Stimulated activated CD8-positive, alpha-beta memory T cell treated with anti-CD3 and anti-CD28 coated beads, Interleukin-12 subunit alpha, Interleukin-12 subunit beta, amount 100 ng/mL, for 24 hours (primary cell): ENCODE results near the gene ZNF598.

Source experiments
- DNase-seq: peaks from one replicate; pipeline ENCODE4 v3.0.0-alpha.2; 2020; ENCODE audit errors: extremely low read depth

ZNF598 gene

GRCh38 chr16:2007081-2007836 lies 2.4 kb downstream of the ZNF598 start:
- DNase-seq = no peak

DNA sequence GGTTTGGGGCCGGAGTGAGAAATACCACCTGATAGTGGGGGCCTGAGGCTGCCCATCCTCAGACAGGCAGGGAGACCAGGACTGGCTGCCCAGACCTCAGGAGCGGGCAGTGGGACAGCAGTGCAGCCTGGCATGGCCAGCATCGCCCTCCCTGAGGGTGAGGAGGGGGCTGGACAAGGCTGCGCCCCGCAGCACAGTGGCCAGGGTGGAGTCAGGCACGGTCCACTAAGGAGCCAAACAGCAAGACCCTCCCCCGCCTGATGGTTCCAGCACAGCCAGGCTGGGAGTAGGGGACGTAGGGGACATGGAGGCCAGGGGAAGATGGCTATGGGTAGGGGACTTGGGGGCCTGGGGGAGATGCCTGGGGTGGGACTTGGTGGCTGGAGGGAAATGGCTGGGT lies 3.3 kb downstream of the ZNF598 start:
- DNase-seq = no peak

DNA sequence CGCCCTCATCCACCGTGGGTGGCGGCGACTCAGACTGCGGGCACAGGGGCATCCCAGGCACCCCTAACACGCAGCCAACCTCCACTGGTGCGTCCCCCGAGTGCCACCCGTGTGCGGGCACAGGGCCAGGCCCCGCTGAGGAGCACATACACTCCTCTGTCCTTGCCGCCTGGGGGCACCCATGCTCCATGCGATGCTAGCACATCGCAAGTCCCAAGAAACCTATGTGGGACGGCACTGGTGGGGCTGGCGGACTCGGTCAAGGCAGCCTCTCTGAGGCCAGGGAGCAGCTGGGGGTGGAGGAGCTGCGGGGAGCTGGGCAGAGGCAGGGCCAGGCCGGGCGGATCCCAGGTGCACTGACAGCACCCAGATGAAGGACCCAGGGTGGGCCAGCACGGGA lies 4.0 kb downstream of the ZNF598 start:
- no peak for DNase-seq

GRCh38 chr16:2004795-2005517 lies 4.7 kb downstream of the ZNF598 start:
- DNase-seq = no peak

DNA sequence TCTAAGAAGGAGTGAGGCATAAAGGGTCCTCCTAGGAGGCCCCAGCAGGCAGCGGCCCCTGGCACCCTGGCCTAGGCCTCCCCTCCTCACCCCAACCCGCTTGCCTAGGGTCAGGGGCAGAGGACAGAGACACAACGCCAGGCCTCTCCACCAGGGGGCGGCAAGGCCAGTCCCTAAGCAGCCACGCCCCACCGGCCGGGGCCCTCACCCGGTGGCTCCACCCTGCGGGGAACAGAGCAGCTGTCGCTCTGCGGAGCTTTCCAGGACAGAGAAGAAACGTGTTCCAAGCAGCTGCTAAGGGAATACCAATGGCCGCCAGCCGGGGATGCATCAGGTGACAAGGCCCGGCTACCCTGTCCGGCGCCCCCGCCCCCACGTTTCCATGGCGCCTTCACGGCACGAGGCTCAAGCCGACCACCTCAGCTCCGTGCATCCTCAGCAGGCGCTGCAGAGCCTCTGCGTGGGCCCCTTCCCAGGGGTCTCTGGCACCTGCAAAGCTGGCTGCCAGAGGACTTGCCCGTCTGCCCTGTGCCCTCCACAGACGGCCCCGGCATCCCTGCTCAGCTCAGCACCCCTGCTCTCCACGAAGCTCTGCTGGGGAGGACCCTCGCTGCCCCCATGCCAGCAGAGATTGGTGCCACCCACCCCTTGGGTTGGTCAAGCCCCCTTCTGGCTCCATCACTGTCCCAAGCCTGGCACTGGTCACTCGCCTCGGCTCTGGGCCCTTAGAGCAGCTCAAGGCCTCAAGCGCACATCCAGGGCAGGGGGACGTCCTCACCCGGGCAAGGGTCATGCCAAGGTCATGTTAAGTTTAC lies 5.6 kb downstream of the ZNF598 start:
- peak; percentile 66 for DNase-seq

- no peak for DNase-seq
Observed at GRCh38 chr16:2003231-2003826, 6.3 kb downstream of the ZNF598 start.

DNA sequence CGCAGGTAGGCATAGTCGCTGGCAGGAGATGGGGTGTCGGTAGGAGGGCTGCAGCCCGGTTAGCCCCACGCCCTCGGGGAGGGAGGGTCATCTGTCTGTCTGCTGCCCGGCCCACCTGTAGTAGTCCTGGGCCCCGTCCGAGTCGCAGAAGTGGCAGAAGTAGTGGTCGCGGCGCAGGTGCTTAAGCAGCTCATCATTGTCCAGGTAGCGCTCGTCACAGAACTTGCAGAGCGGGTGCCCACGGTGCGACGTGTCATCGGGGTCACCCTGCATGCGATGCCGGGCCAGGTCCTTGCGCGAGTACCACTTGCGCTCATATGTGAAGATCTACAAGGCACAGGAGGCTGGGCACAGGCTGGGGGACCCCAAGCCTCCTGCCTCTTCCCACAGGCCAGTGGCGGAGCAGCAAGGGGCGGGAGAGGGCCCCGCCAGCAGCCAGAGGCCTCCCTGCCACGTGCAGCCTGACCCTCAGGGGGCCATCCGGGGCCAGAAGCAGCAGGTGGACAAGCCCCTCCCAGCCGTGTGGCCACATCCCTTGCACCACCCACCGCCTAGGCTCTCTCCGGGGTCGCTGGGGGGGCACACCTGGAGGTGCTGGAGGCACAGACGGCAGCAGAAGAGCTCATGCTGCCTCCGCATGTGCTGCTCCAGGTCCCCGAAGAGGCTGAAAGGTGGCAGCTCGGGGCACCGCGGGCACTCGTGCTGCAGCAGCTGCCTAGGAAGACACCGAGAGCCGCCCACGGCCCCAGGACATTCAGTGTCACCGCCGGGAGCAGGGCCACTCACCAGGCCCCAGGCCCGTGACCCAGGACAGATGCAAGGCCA lies 7.0 kb downstream of the ZNF598 start:
- DNase-seq = no peak

DNA sequence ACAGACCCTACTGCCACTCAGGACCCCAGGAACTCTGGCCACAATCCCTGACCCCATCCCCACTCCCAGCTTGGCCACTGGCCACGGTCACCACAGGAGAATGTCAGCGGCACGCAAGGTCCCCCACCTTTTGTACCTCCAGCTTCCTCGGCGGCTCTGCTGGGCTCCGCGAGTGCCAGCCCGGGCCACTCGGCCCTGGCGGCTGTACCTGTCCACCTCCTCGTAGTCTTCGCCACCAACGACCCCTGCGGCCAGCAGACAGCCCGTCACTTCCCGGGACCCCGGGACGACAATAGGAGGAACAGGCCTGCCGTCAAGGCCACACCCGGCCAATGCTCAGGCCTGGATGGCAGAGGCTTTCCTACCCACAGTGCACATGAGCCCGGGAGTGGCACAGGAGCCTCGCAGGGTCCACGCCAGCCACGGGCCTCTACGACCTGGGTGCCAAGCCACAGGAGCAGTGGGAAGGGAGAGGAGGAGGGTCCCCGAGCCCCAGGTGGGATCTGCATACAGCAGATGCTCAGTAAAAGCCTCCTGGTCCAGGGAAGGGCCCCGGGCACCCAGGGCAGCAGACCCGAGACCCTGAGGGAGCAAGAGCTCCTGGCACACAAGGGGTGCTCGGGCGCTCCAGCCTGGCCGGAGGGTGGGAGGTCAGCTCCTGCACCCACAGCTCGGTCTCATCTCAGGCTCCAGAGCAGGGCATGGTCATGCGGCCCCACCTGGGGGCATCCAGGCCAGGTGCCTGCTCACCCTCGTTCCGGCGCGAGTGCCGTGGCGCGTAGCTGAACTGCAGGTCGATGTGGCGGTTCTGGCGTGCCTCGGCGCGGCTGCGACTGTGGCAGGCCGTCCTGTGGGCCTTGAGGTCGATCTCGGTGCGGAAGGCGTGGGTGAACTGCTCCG lies 7.9 kb downstream of the ZNF598 start:
- DNase-seq = no peak

GRCh38 chr16:2001035-2001434 lies 8.6 kb downstream of the ZNF598 start:
- no peak for DNase-seq

GRCh38 chr16:1999866-2000514 lies 9.6 kb downstream of the ZNF598 start:
- DNase-seq = no peak

GRCh38 chr16:1998852-1999801 lies 10.5 kb downstream of the ZNF598 start:
- no peak for DNase-seq

DNA sequence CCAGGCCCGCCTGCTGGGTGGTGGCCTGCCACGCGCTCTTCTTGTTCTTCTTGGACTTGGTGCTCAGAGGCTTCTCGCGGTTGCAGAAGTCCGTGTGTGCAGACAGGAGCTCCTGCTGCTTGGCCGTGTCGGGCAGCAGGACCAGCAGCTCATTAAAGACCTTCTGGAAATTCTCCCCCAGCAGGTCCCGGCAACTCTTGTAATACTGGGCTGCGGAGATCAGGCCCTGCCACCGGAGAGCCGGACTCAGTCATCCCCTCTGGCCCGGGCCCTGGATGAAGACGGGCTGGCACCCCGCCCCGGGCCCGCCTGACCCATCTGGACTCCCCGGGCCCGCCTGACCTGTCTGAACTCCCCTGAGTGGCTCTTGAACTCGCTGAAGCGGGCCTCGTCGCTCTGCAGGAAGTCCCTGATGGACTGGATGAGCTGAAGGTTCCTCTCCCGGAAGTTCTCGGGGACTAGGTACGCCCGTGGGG lies 11.2 kb downstream of the ZNF598 start:
- DNase-seq = no peak

DNA sequence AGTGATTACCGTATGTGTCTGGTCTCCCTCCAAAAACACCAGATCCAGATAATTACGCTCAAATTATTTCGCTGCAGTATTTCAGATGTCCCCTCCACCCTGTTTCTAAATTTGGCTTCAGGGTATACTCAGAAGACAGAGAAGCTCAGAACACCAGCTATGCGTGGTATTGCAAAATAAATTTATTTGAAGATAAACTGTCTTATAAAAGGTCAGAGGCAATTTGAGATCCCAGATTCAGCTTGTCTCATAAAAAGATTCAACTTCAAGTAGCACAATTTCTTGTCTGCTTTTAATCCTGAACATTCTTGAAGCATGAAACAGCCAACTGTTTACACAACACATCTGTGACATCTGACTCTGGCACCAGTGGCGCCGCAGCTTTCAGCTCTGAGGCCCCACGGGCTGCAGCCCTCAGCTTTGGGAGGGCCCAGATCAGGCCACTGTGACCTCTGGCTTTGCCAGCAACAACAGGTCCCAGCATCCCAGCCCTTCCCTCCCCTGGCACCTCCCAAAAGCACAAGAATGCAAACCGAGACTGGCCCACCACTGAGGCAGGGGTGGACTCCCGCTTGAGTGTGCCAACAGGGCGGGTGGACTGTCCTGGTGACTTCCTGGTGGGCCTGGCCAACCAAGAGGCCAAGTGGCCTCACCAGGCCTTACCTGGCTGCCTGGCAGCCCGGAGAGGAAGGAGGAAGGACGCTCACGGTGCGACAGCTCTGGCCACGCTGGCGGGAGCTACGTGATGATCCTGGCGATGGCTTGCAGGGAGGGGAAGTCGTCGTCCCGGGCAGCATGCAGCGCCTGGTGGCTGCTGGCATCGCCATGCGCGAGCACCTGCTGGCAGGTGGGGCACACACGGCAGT lies 11.9 kb downstream of the ZNF598 start:
- DNase-seq = no peak

DNA sequence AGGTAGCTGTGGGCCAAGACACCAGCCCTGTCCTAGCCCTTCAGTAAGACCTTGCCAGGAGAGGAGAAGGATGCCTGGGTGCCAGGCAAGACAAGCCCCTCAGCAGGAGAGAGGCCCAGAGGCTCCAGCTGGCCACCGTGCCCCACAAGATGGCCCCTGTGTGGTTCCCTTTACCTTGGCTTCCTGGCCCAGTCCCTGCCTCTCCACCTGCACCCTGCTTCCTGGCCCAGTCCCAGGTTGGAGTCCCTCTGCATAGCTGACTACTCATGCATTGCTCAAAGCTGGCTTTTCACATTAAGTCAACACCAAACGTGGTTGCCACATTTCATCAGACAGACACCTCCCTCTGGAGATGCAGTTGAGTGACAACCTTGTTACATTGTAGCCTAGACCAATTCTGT lies 15.9 kb downstream of the ZNF598 start:
- no peak for DNase-seq

- DNase-seq = no peak
Observed at GRCh38 chr16:1992704-1993317, 16.8 kb downstream of the ZNF598 start.

DNA sequence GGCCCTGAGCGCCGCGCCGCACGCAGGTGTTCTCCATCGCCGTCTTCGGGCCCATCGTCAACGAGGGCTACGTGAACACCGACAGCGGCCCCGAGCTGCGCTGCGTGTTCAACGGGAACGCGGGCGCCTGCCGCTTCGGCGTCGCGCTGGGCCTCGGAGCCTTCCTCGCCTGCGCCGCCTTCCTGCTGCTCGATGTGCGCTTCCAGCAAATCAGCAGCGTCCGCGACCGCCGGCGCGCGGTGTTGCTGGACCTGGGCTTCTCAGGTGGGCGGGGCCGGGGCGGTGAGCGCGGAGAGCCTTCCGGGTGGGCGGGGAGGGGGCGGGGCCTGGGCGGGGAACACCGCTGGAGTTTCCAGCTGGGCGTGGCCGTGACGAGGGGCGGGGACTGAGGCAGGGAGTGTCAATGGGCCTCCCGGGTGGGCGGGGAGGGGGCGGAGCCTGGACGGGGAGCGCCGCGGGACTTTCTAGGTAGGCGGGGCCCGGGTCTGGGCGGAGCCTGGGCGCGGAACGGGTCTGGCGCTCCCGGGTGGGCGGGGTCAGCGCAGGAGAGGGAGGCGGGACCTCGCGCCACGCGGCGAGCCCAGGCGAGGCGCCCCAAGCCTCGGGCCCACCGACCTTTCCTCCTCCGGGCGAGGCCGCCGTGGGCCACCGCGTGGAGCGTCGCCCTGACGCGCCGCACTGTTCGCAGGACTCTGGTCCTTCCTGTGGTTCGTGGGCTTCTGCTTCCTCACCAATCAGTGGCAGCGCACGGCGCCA lies 17.5 kb downstream of the ZNF598 start:
- peak; percentile 90 for DNase-seq
